GM18909 (cell line): ENCODE measurements around the gene NCBP3.
"Not testable (repeated sequence)": the region's sequence is repeated elsewhere in the genome, so short reads cannot be mapped to it uniquely, and the experiment has no call there.

Source experiments
- ATAC-seq: cut with Tn5 transposase; IDR thresholded peaks from one replicate; pipeline ENCODE4 v1.9.1; 2021; ENCODE audit warnings: mild to moderate bottlenecking; ENCODE audit not compliant: unreplicated experiment, poor library complexity

The NCBP3 gene

DNA sequence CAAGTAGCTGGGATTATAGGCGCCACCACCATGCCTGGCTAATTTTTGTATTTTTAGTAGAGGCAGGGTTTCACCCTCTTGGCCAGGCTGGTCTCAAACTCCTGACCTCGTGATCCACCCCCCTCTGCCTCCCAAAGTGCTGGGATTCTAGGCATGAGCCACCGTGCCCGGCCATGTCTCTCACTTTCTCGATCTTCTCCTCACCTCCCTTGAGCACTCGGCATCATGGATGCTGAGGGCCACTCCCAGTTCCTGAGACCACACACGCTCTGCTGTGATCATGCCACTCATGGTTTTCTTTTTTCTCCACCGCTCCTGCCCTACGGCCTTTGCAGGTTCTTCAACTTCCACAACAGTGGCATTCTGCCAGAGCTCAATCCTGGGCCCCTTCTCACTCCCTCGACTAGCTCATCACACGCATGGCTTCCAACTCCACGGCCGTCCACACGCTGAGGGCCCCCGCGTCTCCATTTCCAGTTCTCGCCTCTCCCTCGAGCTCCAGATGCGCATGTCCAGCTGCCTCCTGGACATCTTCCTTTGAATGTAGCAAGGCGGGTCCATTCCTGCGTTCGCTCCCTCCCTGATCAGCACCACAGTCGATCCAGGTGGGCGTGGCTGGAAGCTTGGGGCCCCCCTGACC, 5.5 kb upstream of the NCBP3 start:
- no peak for ATAC-seq

DNA sequence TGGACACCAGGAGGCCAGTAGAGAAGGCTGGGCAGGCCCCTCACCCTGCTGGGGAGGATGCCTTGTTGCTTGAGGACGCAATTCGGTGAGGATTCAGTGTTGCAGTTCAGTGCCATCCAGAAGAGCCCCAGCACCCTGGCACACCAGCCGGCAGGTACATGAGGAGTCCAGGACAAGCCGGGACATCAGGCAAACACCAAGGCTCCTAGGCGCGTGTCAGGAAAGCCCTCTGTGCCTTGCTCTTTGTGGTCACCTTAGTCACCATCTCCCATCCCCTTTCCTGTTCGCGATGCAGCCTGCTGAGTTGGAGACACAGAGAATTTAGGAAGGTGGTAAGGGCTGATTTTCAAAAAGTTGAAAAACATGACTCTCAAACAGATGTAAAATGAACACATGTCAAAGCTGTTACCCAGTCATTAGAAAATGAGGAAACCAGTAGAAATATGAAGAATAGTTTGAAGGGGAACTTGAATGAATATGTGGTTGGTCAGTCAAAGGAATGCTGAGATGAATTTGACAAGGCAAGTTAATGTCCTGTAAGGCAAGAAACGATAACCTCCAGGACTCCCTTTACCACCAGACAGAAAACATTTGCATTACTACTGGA, 2.3 kb upstream of the NCBP3 start:
- ATAC-seq, result no peak

DNA sequence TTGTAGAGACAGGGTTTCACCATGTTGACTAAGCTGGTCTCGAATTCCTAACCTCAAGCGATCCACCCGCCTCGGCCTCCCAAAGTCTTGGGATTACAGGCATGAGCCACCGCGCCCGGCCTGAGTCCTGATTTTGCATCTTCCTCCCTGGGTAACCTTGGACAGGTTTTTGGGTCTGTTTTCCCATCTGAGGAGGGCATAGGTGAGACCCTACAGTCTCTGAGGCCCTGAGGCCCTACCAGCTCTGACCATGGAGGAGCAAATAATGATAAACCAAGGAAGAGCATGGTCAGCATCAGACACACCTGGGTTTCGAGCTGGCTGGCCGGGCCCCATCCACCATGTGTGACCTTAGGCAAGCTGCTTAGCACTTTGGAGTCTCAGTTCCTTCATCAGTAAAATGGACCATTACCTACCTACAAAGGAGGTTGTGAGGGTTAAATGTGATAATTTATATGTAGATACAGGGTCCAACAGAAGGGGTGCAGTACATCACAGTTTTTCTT, 1.2 kb upstream of the NCBP3 start:
- ATAC-seq, result no peak

DNA sequence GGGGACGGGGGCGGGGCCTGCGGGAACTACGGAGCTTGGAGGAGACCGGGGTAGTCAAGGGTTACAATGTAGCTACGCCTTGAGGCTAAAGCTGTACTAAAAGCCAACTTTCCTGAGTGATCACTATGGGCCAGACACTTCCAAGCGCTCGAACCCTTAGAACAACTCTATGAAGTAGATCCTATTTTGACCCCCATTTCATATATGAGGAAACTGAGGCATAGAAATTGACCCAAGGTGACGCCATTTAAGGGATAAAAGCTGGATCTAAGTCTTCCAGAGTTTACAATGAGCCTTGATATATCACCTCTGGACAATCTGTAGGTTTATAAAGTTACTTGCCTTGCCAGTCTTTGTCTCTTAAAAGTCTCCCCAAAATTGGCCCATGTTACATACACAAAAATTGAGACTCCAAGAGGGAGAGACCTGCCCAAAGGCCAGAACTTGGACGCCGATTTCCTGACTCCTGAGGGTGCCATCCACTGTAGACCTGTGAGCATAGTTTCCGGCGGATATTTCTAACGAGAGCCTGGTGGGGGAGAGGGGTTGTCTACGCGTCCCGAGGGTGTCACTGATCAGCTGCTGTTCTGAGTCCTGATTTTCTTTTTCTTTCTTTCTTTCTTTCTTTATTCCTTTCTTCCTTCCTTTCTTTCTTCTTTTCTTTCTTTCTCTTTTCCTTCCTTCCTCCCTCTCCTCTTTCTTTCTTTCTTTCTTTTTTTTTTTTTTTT, 555 bp upstream of the NCBP3 start:
- ATAC-seq, result no peak

DNA sequence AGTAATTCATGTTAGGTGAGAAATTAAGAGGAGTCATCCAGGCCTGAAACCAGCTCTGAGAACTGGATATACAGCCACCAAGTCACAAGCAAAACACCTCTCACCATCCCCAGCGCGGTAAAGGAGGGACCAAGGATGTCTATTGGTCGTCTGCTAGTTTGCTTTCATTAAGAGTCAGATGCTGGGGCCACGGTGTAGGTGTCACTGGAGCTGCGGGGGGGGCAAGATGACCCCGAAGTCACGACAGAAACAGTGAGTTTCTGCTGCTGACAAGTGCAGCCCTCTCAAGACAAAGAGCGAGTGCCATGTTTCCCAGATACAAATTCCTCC, 790 bp downstream of the NCBP3 start:
- peak; percentile 22 for ATAC-seq

DNA sequence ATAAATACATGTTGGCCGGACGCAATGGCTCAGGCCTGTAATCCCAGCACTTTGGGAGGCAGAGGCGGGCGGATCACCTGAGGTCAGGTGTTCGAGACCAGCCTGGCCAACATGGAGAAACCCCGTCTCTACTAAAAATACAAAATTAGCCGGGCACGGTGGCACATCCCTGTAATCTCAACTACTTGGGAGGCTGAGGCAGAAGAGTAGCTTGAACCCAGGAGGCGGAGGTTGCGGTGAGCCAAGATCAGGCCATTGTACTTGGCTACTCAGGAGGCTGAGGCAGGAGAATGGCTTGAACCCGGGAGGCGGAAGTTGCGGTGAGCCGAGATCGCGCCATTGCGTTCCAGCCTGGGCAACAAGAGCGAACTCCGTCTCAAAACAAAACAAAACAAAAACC, 1.5 kb downstream of the NCBP3 start:
- ATAC-seq, result not testable (repeated sequence)

DNA sequence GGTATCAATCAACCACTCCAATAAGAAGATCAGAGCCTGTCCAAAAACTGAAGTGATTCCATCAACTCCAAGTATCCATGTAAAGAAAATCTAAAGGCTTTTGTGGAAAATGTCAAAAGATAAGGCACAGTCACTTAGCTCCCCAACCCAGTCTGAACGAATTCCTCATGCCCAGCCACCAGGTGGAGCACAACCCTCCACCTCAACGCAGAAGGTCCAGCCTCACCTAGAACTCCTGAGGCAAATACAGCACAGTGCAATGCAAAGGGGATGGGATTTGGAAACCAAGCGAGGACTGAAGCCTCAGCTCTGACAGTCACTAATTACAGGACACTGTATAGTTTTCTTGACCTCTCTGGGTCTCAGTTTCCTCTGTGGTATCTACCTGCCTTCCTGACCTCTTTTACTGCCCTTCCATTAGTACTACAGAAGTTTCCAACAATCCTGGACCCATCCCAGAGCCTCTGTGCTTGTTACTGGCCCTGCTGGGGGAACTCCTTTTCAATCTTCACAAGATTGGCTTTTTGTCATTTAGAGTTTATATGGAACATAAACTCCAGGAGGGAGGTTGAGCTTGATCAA, 2.0 kb downstream of the NCBP3 start:
- ATAC-seq, result no peak

DNA sequence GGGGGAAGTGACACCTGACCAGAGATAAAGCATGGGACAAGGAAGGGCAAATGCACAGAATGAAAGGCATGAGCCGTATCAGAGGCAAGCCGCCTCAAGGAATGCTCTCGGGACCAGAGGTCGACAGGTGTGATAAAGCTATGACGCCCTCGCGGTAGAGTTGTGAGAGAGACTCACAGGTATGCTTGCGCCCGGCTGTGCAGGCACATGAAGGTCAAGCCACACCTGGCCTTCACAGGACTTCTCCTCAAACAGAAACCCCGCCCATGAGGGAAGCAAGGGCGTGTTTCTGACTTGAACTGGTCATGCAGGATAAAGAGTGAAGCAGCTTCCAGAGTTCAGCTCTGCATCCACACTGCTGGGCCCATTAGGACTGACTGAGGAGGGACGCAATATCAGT, 7.8 kb downstream of the NCBP3 start:
- no peak for ATAC-seq

DNA sequence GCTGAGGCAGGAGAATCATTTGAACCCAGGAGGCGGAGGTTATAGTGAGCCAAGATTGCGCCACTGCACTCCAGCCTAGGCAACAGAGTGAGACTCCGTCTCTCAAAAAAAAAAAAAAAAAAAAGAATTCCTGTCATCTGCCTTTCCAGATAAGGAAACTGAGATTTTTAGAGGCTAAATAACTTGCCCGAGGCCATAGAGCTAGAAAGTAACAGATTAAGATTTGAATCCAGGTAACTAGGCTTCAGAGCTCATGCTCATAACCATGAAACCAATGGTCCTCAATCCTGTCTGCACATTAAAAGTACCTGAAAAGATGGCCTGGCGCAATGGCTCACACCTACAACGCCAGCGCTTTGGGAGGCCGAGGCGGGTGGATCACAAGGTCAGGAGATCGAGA, 9.5 kb downstream of the NCBP3 start:
- ATAC-seq, result no peak

DNA sequence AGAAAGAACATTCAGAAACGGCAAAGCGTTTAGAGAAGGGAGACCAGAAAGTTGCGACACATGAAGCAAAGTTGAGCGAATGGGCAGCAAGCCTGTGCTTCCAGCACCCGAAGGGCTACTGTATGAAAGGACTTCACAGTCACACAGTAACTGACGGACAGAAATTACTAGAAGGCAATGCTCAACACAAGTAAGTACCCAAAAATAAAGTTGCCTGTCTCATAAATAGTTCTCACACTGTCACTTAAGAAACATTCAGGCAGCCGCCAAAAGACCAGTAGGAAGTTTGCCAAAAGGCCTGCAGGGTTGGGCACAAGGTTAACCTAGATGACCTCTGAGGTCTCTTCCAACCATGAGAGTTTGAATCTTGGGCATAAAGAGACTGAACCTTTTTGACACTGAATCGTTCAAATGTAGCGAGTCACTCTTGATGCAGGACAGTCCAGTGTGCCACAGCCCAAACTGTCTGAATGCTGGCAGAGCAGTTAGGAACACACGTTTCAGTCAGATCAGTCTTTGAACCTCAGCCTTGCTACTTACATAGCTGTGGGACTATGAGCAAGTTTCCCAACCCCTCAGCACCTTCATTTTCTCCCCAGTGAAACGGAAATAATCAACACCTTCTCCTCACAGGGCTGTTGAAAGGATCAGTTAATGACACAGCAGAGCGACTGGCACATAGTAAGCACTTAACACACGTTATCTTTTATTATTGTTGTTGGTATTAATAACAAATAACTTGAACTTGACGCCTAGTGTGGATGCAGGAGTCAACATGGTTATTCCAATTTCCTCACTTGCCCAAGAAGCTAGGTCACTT, 10.4 kb downstream of the NCBP3 start:
- ATAC-seq, result no peak

DNA sequence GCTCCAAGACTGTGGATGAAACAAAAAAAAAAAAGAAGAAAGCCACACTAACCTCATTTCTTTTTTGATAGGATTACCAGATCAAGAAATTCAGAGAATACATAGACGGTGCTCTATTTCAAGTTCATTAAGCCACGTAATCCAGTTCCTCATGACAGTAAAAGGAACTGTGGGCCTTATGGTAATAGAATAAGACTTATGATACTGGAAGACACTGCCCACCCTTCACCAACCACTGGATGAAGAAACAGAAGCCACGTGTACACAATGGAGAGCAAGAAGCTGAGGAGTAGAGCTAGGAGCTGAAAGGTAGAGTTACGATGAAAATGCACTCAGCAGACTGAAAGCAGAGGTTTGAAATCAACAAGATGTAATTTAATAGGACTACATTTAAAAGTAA, 11.2 kb downstream of the NCBP3 start:
- no peak for ATAC-seq

DNA sequence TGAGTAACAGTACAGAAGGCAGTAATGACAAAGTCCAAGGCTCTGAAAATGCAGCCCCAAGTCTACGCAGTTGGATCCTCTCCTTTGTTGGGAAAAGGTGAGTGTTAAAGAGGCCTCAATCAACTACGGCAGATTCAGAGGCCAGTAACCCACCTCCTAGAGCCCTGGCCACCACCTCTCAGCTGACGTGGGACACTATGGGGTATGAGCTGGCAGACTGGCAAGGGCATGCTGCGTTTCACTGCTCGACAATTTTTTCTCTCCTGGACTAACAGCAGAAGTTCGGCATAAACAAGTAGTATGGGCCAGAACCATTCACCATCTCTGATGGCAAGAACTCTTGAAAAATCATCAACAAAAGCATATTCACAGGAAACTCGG, 17.2 kb downstream of the NCBP3 start:
- ATAC-seq, result no peak

DNA sequence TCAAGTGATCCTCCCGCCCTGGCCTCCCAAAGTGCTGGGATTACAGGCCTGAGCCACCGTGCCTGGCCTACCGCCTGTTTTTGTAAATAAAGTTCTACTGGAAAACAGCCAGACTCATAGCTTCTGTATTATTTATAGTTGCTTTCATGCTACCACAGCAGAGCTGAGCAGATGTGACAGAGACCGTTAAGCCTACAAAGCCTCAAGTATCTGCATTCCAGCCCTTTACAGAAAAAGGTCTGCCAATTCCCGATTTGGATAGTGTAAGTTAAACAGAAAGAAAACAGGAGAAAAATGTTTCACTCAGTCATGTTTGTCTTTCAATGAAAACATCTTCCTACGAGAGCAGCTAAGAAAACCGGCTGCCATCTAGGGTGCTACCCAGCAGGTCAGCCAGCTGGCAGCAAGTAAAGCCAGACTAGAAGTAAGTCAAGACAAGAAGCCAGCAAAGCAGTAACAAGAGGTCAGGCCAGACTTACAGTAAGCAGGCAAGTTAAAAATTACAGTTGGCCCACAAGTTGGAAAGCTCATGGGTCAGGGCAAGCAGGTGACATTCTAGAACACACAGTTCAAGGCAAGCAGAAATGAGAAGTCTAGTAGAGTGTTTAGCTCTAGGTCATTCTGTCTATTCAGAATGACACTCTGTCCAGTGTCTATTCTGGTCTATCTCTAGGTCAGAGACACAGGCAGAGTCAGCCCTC, 17.7 kb downstream of the NCBP3 start:
- no peak for ATAC-seq

DNA sequence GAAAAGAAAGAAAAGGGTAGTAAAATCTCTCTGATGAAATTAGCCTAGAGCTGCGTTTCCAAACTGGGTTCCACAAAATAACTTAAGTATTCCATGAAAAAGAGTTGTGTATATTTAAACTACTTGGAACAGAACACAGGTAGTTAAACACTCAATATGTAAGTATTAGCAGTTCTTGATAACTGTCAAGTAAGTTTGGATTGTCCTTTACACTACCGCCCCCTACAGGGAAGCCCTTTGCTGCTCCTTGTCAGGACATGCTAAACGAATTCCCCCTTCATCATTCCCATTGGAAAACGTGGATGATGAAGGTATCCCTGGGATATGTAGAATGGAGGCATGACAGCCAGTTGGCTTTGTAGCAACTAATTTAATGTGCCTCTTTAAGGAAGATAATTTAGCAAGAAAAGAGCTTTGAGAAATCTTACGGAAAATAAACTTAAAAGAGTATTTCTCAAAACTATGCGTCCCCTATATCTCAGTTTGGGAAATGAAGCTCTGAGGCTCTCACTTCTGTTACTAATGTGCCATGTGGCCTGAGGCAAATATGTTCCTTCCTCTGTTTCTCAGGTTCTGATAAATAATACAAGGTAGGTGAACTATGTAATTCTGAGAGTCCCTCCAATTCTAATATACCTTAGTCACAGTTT, 18.8 kb downstream of the NCBP3 start:
- ATAC-seq, result no peak

DNA sequence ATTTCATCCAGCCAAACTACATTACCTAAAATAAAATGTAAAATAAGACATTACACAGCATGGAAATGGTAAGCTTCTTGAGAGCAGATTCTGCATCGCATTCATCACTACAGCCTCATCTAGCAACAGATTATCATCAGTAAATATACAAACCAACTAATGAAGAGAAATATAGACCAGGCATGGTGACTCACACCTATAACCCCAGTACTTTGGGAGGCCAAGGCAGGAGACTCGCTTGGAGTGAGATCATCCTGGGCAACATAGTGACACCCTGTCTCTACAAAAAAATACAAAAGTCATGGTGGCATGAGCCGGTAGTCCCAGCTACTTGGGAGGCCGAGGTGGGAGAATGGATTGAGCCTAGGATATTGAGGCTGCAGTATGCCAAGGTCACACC, 19.9 kb downstream of the NCBP3 start:
- no peak for ATAC-seq

DNA sequence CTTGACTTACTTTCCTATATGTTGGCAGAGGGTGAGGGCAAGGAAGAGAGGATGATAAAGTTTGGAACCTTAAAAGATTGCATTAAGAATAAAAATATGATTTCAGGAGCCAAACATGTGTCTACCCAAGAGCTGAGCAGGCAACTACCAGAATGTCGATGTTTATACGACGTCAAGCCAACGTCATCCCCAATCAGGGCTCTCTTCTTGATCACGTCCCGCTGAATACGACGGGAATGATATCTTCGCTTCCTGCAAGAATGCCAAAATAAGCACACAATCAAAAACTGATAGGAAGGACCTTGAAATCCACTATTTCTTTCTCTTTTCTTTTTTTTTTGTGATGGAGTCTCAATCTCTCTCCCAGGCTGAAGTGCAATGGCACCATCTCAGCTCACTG, 24.9 kb downstream of the NCBP3 start:
- ATAC-seq, result no peak

DNA sequence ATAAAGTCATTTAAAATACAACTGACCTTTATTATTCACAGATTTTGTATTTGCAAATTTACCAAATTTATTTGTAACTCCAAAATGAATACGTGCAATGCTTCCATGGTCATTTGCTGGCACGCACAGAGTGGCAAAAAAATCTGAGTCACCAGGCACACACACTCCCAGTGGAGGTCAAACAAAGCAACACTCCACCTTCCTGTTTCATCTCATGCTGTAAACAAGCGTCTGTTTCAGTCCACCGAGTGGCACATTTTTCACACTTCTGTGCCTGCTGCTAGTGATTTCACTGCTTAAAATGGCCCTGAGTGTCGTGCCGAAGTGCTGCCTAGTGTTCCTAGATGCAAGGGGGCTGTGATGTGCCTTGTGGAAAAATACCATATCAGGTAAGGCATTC, 27.3 kb downstream of the NCBP3 start:
- no peak for ATAC-seq

DNA sequence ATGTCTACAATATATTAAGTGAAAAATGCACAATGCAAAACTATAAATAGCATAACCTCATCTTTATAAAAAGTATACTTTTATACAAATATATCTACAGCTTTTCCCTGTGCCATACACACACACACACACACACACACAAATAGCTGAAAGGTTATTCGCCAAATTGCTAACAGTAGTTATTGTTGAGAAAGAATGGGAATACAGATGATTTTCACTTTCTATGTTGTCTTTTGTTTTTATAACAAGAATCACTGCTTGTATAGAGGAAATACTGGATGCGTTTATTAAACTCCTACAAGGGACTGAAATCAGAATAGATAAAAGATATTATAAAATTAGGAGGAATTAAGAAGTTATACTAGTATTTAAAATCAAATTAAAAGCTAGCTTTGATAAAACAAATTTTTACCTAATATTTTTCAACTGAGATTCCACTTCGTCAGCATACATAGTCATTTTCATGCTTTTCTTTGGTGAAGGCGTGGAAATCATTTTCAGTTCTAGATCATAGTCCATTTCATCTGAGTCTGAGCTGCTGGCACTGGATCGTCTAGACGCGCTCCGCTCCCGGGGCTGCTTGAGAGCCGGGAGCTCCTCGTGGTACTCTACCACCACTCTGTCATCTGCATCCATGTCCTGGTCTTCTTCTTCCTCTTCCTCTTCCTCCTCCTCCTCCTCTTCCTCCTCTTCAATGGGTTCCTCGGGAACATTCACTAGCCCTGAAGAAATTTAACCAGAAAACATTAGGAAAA, 28.0 kb downstream of the NCBP3 start:
- no peak for ATAC-seq

DNA sequence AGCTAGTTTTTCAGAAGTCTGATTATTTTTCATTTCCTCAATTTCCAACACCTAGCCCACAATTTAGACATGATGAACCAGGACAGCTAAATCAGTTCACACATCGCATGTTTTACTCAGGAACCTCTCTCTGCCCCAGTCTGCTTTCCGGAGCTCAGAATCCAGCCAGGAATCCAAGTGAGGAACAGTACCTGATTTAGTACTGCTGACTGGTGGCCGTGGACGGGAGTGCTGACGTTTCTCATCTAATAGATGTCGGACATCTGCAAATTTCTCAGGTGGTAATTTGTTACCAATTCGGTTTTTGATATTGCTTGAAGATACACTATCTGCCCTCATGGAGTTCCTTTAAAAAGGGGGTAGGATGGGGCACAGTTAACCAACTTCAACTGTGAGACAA, 30.1 kb downstream of the NCBP3 start:
- no peak for ATAC-seq
